Measurements from ENCODE around the gene VARS2. TPM values are rescaled to one million over a fixed set of nuclear protein-coding genes. Genes with fewer than 3 reads are reported as not detected.
A peak's percentile ranks its signal among the peaks of the same experiment; 100 is the strongest.

VARS2 gene
- total and polyA plus RNA-seq, 3 experiments from 2014 or later: 16.2 to 86.0 (median 82.4) TPM

- peaks cover 9 to 17% (median 16%) of the 10 kb centered on the region in 5 donors for H3K9me3 Mint-ChIP-seq
- no peaks in the 10 kb centered on the region for H3K27me3 ChIP-seq (ENCODE audit: insufficient read depth, low read length, poor library complexity, severe bottlenecking)
- H3K4me1 Mint-ChIP-seq: peaks cover 9 to 29% (median 12%) of the 10 kb centered on the region in 3 donors
- peaks cover 5 to 16% (median 6%) of the 10 kb centered on the region in 3 donors for H3K36me3 Mint-ChIP-seq
- no peak for DNase-seq
- ChIA-PET POLR2A (no interaction called here), CTCF (interaction anchor here (2.0 to 12.3 kb wide), 3 partner anchors 41 to 145 kb away, joined by 5 to 148 read pairs (median 9); no protein-coding TSS in a partner anchor)
- H3K4me1 ChIP-seq (ENCODE audit: insufficient read depth, low read length): peaks cover 14% of the 10 kb centered on the region
- H3K4me3 ChIP-seq (ENCODE audit: low read length): no peak overlapping the region
- no peaks in the 10 kb centered on the region for H3K9me3 ChIP-seq (ENCODE audit: low read length)
- no peak overlapping the region for H3K4me3 Mint-ChIP-seq
- no peak overlapping the region for H3K27ac Mint-ChIP-seq
- H3K36me3 ChIP-seq (ENCODE audit: insufficient read depth, low read length): no peaks in the 10 kb centered on the region
- H3K27me3 Mint-ChIP-seq: peaks cover 0 to 8% of the 10 kb centered on the region in 2 donors
- H3K27ac ChIP-seq (ENCODE audit: low read depth, low read length): peak overlapping the region; percentile 76
These were observed 38.6 kb upstream of the VARS2 start for GRCh38 chr6:30875244-30876038.

DNA sequence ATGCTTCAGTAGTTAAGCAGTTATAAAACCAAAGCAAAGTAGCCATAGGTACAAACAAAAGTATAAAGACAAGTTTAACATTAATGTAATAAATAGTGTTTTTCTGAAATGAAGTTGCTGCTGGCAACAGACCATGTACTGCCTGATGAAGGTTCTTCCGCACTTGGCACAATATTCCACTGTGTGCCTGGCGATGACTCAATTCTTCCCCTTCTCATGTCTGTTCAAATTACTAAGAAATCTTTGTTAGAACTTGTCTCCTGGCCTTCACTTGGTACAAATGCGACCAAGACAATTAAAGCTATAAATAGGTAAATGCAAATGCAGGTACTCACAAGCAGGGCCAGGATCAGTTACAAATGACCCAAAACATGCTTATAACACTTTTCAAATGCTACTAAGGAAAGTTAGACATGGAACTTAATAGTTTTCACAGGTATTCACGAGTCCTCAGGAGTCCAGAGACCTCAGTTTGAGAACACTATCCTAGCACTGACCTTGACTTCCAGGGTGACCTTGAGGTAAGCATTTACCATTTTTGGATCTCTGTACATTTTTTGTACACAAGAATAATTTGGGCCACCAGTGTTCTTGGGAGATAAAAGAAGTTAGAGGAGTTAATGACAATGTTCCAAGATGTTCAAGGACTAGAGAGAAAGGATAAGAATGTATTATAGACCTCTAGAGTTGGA lies 37.9 kb upstream of the VARS2 start:
- H3K27ac ChIP-seq (ENCODE audit: low read depth, low read length): peak overlapping the region; percentile 76

DNA sequence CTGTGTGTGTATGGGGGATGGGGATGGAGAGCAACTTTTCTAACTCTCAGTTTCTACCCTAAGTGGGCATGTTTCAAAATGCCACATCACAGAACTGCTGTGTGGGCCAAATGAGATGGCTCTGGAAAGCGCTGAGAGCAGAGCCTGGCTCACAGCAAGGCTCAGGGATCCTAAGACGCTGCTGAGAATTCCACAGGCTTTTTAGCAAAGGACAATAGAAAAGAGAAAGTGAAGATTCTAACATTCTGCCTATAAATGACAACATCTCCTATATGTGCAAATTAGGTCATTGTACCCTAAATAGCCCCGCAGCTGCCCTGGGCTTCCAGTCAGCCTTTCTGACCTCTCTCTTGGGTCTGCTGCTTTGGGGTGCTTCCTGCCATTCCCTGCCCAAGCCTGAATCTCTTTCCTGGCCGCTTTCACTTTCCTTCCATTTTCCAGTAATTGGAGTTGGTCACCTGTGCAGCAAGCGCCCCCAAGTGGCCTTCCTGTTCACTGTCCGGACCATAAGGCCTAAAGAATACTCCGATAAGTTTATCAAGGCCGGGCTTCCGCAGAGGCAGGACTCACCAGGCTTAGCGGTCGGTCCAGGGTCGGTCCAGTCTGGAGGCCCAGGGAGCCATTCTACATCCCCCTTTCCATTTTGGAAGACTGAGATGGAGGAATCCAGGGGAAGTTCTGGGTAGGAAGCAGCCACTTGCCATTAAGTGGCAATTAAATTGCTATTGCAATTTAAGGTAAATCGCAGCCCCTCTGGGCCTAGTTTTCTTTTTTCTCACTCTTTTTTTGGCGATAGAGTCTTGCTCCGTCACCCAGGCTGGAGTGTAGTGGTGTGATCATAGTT lies 36.4 kb upstream of the VARS2 start:
- H3K27ac ChIP-seq (ENCODE audit: low read depth, low read length): peak overlapping the region; percentile 76
- Mint-ChIP-seq H3K4me1 (peaks cover 9 to 17% (median 9%) of the 10 kb centered on the region in 3 donors), H3K9me3 (peaks cover 0 to 3% (median 0%) of the 10 kb centered on the region in 5 donors), H3K27ac (peak overlapping the region; percentile 10 to 96 (median 81)), H3K4me3 (peak overlapping the region; percentile 77 to 97 (median 83)), H3K27me3 (peaks cover 0 to 4% of the 10 kb centered on the region in 2 donors), H3K36me3 (no peaks in the 10 kb centered on the region)
- H3K9me3 ChIP-seq (ENCODE audit: low read length): no peaks in the 10 kb centered on the region
- ChIA-PET POLR2A (no interaction called here), CTCF (interaction anchor here (0.9 to 12.3 kb wide), 12 partner anchors 10 to 260 kb away, joined by 3 to 148 read pairs (median 4); partner anchors contain the start of gene MRPS18B)
- no peaks in the 10 kb centered on the region for H3K27me3 ChIP-seq (ENCODE audit: insufficient read depth, low read length, poor library complexity, severe bottlenecking)
- H3K4me3 ChIP-seq (ENCODE audit: low read length): peak overlapping the region; percentile 46
- peaks cover 14% of the 10 kb centered on the region for H3K4me1 ChIP-seq (ENCODE audit: insufficient read depth, low read length)
- H3K36me3 ChIP-seq (ENCODE audit: insufficient read depth, low read length): no peaks in the 10 kb centered on the region
- DNase-seq: peak; percentile 59 to 84 (median 65)

More for the DNA sequence above, 37.9 kb upstream of the VARS2 start:
- CTCF ChIA-PET: interaction anchor here (0.9 to 12.3 kb wide), 6 partner anchors 22 to 197 kb away, joined by 3 to 148 read pairs (median 6); no protein-coding TSS in a partner anchor
- peaks cover 0 to 8% of the 10 kb centered on the region in 2 donors for H3K27me3 Mint-ChIP-seq
- H3K4me1 Mint-ChIP-seq: peaks cover 9 to 24% (median 12%) of the 10 kb centered on the region in 3 donors
- H3K4me1 ChIP-seq (ENCODE audit: insufficient read depth, low read length): peaks cover 14% of the 10 kb centered on the region
- no peaks in the 10 kb centered on the region for H3K9me3 ChIP-seq (ENCODE audit: low read length)
- H3K27me3 ChIP-seq (ENCODE audit: insufficient read depth, low read length, poor library complexity, severe bottlenecking): no peaks in the 10 kb centered on the region
- H3K36me3 Mint-ChIP-seq: peaks cover 4 to 9% (median 4%) of the 10 kb centered on the region in 3 donors
- DNase-seq: no peak
- no peak overlapping the region for H3K4me3 ChIP-seq (ENCODE audit: low read length)
- no peaks in the 10 kb centered on the region for H3K36me3 ChIP-seq (ENCODE audit: insufficient read depth, low read length)
- peaks cover 9 to 12% (median 11%) of the 10 kb centered on the region in 5 donors for H3K9me3 Mint-ChIP-seq
- H3K4me3 Mint-ChIP-seq: peak overlapping the region in 3 of 7 donors; percentile 28 to 38 (median 32)
- no peak overlapping the region for H3K27ac Mint-ChIP-seq
- POLR2A ChIA-PET: no interaction called here

GRCh38 chr6:30879684-30880427 lies 34.2 kb upstream of the VARS2 start:
- ChIA-PET CTCF (interaction anchor here (0.7 to 12.3 kb wide), 7 partner anchors 16 to 1060 kb away, joined by 3 to 148 read pairs (median 4); no protein-coding TSS in a partner anchor), POLR2A (no interaction called here)
- no peaks in the 10 kb centered on the region for H3K9me3 Mint-ChIP-seq
- Histone ChIP-seq H3K36me3 (ENCODE audit: insufficient read depth, low read length) (no peaks in the 10 kb centered on the region), H3K27ac (ENCODE audit: low read depth, low read length) (no peak overlapping the region), H3K9me3 (ENCODE audit: low read length) (no peaks in the 10 kb centered on the region), H3K4me3 (ENCODE audit: low read length) (no peak overlapping the region), H3K4me1 (ENCODE audit: insufficient read depth, low read length) (peaks cover 26% of the 10 kb centered on the region), H3K27me3 (ENCODE audit: insufficient read depth, low read length, poor library complexity, severe bottlenecking) (no peaks in the 10 kb centered on the region)
- H3K27me3 Mint-ChIP-seq: peaks cover 0 to 3% of the 10 kb centered on the region in 2 donors
- H3K4me3 Mint-ChIP-seq: peak overlapping the region in 1 of 7 donors; percentile 57
- no peaks in the 10 kb centered on the region for H3K36me3 Mint-ChIP-seq
- H3K4me1 Mint-ChIP-seq: peaks cover 18 to 30% (median 19%) of the 10 kb centered on the region in 3 donors
- DNase-seq: no peak
- H3K27ac Mint-ChIP-seq: peak overlapping the region in 5 of 8 donors; percentile 3 to 58 (median 15)

GRCh38 chr6:30880698-30881252 lies 33.3 kb upstream of the VARS2 start:
- Histone ChIP-seq H3K4me3 (ENCODE audit: low read length) (no peak overlapping the region), H3K27ac (ENCODE audit: low read depth, low read length) (no peak overlapping the region), H3K36me3 (ENCODE audit: insufficient read depth, low read length) (no peaks in the 10 kb centered on the region), H3K27me3 (ENCODE audit: insufficient read depth, low read length, poor library complexity, severe bottlenecking) (no peaks in the 10 kb centered on the region), H3K9me3 (ENCODE audit: low read length) (no peaks in the 10 kb centered on the region), H3K4me1 (ENCODE audit: insufficient read depth, low read length) (peaks cover 35% of the 10 kb centered on the region)
- H3K9me3 Mint-ChIP-seq: no peaks in the 10 kb centered on the region
- H3K27ac Mint-ChIP-seq: peak overlapping the region in 3 of 8 donors; percentile 18 to 29 (median 22)
- H3K4me3 Mint-ChIP-seq: peak overlapping the region in 1 of 7 donors; percentile 57
- no peak for DNase-seq
- peaks cover 0 to 7% of the 10 kb centered on the region in 2 donors for H3K27me3 Mint-ChIP-seq
- peaks cover 27 to 40% (median 28%) of the 10 kb centered on the region in 3 donors for H3K4me1 Mint-ChIP-seq
- H3K36me3 Mint-ChIP-seq: no peaks in the 10 kb centered on the region
- ChIA-PET POLR2A (no interaction called here), CTCF (interaction anchor here (0.6 to 12.3 kb wide), 4 partner anchors 47 to 202 kb away, joined by 3 to 148 read pairs (median 5); no protein-coding TSS in a partner anchor)

GRCh38 chr6:30881392-30882203 lies 32.4 kb upstream of the VARS2 start:
- CTCF ChIA-PET: interaction anchor here (0.7 to 12.3 kb wide), 5 partner anchors 48 to 203 kb away, joined by 3 to 148 read pairs (median 3); no protein-coding TSS in a partner anchor
- H3K4me3 ChIP-seq (ENCODE audit: low read length): no peak overlapping the region
- H3K27me3 Mint-ChIP-seq: peaks cover 0 to 7% of the 10 kb centered on the region in 2 donors
- peaks cover 32 to 48% (median 37%) of the 10 kb centered on the region in 3 donors for H3K4me1 Mint-ChIP-seq
- H3K36me3 Mint-ChIP-seq: peaks cover 0 to 1% (median 0%) of the 10 kb centered on the region in 3 donors
- no peak for DNase-seq
- POLR2A ChIA-PET: no interaction called here
- H3K27me3 ChIP-seq (ENCODE audit: insufficient read depth, low read length, poor library complexity, severe bottlenecking): no peaks in the 10 kb centered on the region
- peak overlapping the region in 6 of 8 donors; percentile 1 to 93 (median 58) for H3K27ac Mint-ChIP-seq
- no peak overlapping the region for H3K27ac ChIP-seq (ENCODE audit: low read depth, low read length)
- no peaks in the 10 kb centered on the region for H3K9me3 Mint-ChIP-seq
- H3K4me1 ChIP-seq (ENCODE audit: insufficient read depth, low read length): peaks cover 43% of the 10 kb centered on the region
- no peaks in the 10 kb centered on the region for H3K36me3 ChIP-seq (ENCODE audit: insufficient read depth, low read length)
- no peaks in the 10 kb centered on the region for H3K9me3 ChIP-seq (ENCODE audit: low read length)
- H3K4me3 Mint-ChIP-seq: peak overlapping the region in 5 of 7 donors; percentile 26 to 57 (median 37)

Measured in CD8-positive, alpha-beta memory T cell (primary cell).